ENCODE data around the gene BACH1.

The BACH1 gene

GRCh38 chr21:29334717-29335428 is 36.2 kb downstream of the BACH1 start:
- Histone ChIP-seq H2AFZ (ENCODE audit: low read length) (no peak overlapping the region), H3K4me3 (ENCODE audit: low read length) (no peak overlapping the region), H4K20me1 (ENCODE audit: insufficient read depth, low read length) (no peaks in the 10 kb centered on the region), H3K9me2 (replicated peaks; ENCODE audit: insufficient read depth, low read length) (no peaks in the 10 kb centered on the region), H3K9ac (ENCODE audit: low read length) (no peak overlapping the region), H3K79me2 (ENCODE audit: low read length) (peaks cover 74% of the 10 kb centered on the region), H3K4me1 (ENCODE audit: low read length) (no peaks in the 10 kb centered on the region), H3K27ac (ENCODE audit: low read length) (no peak overlapping the region), H3F3A (ENCODE audit: insufficient read depth, low read length) (no peaks in the 10 kb centered on the region), H3K27me3 (replicated peaks; ENCODE audit: insufficient read depth, low read length) (no peaks in the 10 kb centered on the region), H3K4me2 (ENCODE audit: low read depth, low read length) (no peak overlapping the region), H3K9me3 (replicated peaks; ENCODE audit: insufficient read depth, low read length) (no peaks in the 10 kb centered on the region), H3K36me3 (replicated peaks; ENCODE audit: insufficient read depth, low read length) (peaks cover 5% of the 10 kb centered on the region; the same call in 1 of the 2 replicates)
- TF ChIP-seq EZH2 (optimal IDR thresholded peaks at IDR 0.05; ENCODE audit: low read depth, low read length) (no peak), CTCF (IDR thresholded peaks at IDR 0.05; ENCODE audit: low read length) (no peak), EZH2phosphoT487 (IDR thresholded peaks at IDR 0.05; ENCODE audit: low read length) (no peak)
- DNase-seq = no peak

- no peak overlapping the region for H3K9ac ChIP-seq (ENCODE audit: low read length)
- H3K9me2 ChIP-seq (replicated peaks; ENCODE audit: insufficient read depth, low read length) = no peaks in the 10 kb centered on the region
- TF ChIP-seq EZH2 (optimal IDR thresholded peaks at IDR 0.05; ENCODE audit: low read depth, low read length) (no peak), EZH2phosphoT487 (IDR thresholded peaks at IDR 0.05; ENCODE audit: low read length) (no peak), CTCF (IDR thresholded peaks at IDR 0.05; ENCODE audit: low read length) (no peak)
- no peaks in the 10 kb centered on the region for H3F3A ChIP-seq (ENCODE audit: insufficient read depth, low read length)
- DNase-seq = no peak
- no peaks in the 10 kb centered on the region for H3K4me1 ChIP-seq (ENCODE audit: low read length)
- no peaks in the 10 kb centered on the region for H3K9me3 ChIP-seq (replicated peaks; ENCODE audit: insufficient read depth, low read length)
- no peak overlapping the region for H3K27ac ChIP-seq (ENCODE audit: low read length)
- peaks cover 83% of the 10 kb centered on the region for H3K79me2 ChIP-seq (ENCODE audit: low read length)
- no peak overlapping the region for H3K4me3 ChIP-seq (ENCODE audit: low read length)
- H2AFZ ChIP-seq (ENCODE audit: low read length) = no peak overlapping the region
- peaks cover 5% of the 10 kb centered on the region; the same call in 1 of the 2 replicates for H3K36me3 ChIP-seq (replicated peaks; ENCODE audit: insufficient read depth, low read length)
- H4K20me1 ChIP-seq (ENCODE audit: insufficient read depth, low read length) = no peaks in the 10 kb centered on the region
- no peaks in the 10 kb centered on the region for H3K27me3 ChIP-seq (replicated peaks; ENCODE audit: insufficient read depth, low read length)
- H3K4me2 ChIP-seq (ENCODE audit: low read depth, low read length) = no peak overlapping the region
Observed at GRCh38 chr21:29335720-29336119, 37.0 kb downstream of the BACH1 start.

GRCh38 chr21:29338256-29338655 is 39.5 kb downstream of the BACH1 start:
- Histone ChIP-seq H3K9ac (ENCODE audit: low read length) (no peak overlapping the region), H3K4me2 (ENCODE audit: low read depth, low read length) (no peak overlapping the region), H3K4me3 (ENCODE audit: low read length) (no peak overlapping the region), H2AFZ (ENCODE audit: low read length) (no peak overlapping the region), H3K9me3 (replicated peaks; ENCODE audit: insufficient read depth, low read length) (no peaks in the 10 kb centered on the region), H3K36me3 (replicated peaks; ENCODE audit: insufficient read depth, low read length) (peaks cover 5% of the 10 kb centered on the region; the same call in 1 of the 2 replicates), H3K27me3 (replicated peaks; ENCODE audit: insufficient read depth, low read length) (no peaks in the 10 kb centered on the region), H3K4me1 (ENCODE audit: low read length) (no peaks in the 10 kb centered on the region), H3K27ac (ENCODE audit: low read length) (no peak overlapping the region), H3K79me2 (ENCODE audit: low read length) (peaks cover 78% of the 10 kb centered on the region), H4K20me1 (ENCODE audit: insufficient read depth, low read length) (no peaks in the 10 kb centered on the region), H3F3A (ENCODE audit: insufficient read depth, low read length) (no peaks in the 10 kb centered on the region), H3K9me2 (replicated peaks; ENCODE audit: insufficient read depth, low read length) (no peaks in the 10 kb centered on the region)
- DNase-seq = no peak
- TF ChIP-seq EZH2phosphoT487 (IDR thresholded peaks at IDR 0.05; ENCODE audit: low read length) = no peak
- TF ChIP-seq EZH2 (optimal IDR thresholded peaks at IDR 0.05; ENCODE audit: low read depth, low read length) = no peak
- TF ChIP-seq CTCF (IDR thresholded peaks at IDR 0.05; ENCODE audit: low read length) = no peak
